ENCODE data around the gene SLC30A1. TPM values are rescaled to one million over a fixed set of nuclear protein-coding genes. Genes with fewer than 3 reads are reported as not detected.

Gene SLC30A1
- total RNA-seq, 1 experiment from 2014 or later: 9.7 TPM

- no peaks in the 10 kb centered on the region for H3K36me3 ChIP-seq (ENCODE audit: control insufficient read depth in 1 of 2, insufficient read depth in 2 of 2, low read length in 2 of 2)
- H4K20me1 ChIP-seq (ENCODE audit: insufficient read depth): no peaks in the 10 kb centered on the region
- TF ChIP-seq JUND (IDR thresholded peaks at IDR 0.05) (no peak), POLR2A (IDR thresholded peaks at IDR 0.05; ENCODE audit: borderline replicate concordance, extremely low read depth, insufficient read depth, insufficient read length) (no peak), EGR1 (IDR thresholded peaks at IDR 0.05; ENCODE audit: low read depth) (no peak), YY1 (IDR thresholded peaks at IDR 0.05; ENCODE audit: extremely low read depth, insufficient replicate concordance, low read depth, low read length) (no peak)
- TF ChIP-seq, protein P1, sequence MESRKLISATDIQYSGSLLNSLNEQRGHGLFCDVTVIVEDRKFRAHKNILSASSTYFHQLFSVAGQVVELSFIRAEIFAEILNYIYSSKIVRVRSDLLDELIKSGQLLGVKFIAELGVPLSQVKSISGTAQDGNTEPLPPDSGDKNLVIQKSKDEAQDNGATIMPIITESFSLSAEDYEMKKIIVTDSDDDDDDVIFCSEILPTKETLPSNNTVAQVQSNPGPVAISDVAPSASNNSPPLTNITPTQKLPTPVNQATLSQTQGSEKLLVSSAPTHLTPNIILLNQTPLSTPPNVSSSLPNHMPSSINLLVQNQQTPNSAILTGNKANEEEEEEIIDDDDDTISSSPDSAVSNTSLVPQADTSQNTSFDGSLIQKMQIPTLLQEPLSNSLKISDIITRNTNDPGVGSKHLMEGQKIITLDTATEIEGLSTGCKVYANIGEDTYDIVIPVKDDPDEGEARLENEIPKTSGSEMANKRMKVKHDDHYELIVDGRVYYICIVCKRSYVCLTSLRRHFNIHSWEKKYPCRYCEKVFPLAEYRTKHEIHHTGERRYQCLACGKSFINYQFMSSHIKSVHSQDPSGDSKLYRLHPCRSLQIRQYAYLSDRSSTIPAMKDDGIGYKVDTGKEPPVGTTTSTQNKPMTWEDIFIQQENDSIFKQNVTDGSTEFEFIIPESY (IDR thresholded peaks at IDR 0.05; ENCODE audit: extremely low read depth, insufficient replicate concordance, low read length): no peak
- no peak overlapping the region for H3K9ac ChIP-seq (ENCODE audit: low read length)
- H3K4me1 ChIP-seq (ENCODE audit: control insufficient read depth in 1 of 2, insufficient read depth in 2 of 2, low read length in 2 of 2): peaks cover 0 to 8% of the 10 kb centered on the region in 2 experiments; a peak in 1 of 4 replicates
- no peak for DNase-seq (ENCODE audit: low read depth, low spot score)
- intact Hi-C loops (cut with micrococcal nuclease): no loop called here
- no peak overlapping the region for H3K27ac ChIP-seq (ENCODE audit: low read depth, low read length)
- ChIA-PET CTCF (no interaction called here), POLR2A (no interaction called here), RAD21 (ENCODE audit: low non-redundant PET in 1 of 2, low total read pairs in 2 of 2, uncharacterized antibody in 2 of 2, unreplicated experiment in 2 of 2) (no interaction called here)
- H2AFZ ChIP-seq (ENCODE audit: low read depth, low read length, poor library complexity, severe bottlenecking): no peak overlapping the region
- H3K4me2 ChIP-seq (ENCODE audit: low read length): no peak overlapping the region
- no peak for ATAC-seq
- H3K4me3 ChIP-seq (replicated peaks in 1 of 2; ENCODE audit: low read depth in 1 of 2, low read length in 2 of 2): no peak overlapping the region
- no peaks in the 10 kb centered on the region for H3K27me3 ChIP-seq (ENCODE audit: insufficient read depth, low read length)
- H3K9me3 ChIP-seq (ENCODE audit: control insufficient read depth in 1 of 2, insufficient read depth in 1 of 2, low read depth in 1 of 2, low read length in 2 of 2): no peaks in the 10 kb centered on the region
- no peaks in the 10 kb centered on the region for H3K79me2 ChIP-seq (ENCODE audit: insufficient read depth, low read length)
- no peaks in the 10 kb centered on the region for H3K9me2 ChIP-seq (ENCODE audit: insufficient read depth)
- BruUV-seq (replicated peaks): no TSS peak
Observed at GRCh38 chr1:211599250-211599649, 20.3 kb upstream of the SLC30A1 start.

DNA sequence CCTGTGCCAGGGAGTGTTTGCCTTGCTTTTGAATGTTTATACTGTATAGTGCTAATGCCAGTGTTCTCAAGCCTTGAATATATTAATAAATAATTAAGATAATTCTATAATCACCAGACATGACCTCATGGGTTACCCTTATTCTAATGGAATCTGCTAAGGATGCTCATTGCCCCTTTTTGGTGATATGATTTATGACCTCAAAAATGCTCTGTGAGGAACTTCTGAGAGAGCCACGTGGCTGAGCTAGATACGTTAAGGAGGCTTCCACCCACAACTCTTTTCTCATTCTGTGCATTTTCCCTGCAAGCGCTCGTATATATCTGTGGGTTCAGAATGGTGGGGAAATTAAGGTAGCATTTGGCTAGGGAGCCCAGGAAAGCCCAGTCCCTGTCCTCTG lies 19.6 kb upstream of the SLC30A1 start:
- DNase-seq (ENCODE audit: low read depth, low spot score): no peak
- no peaks in the 10 kb centered on the region for H3K9me2 ChIP-seq (ENCODE audit: insufficient read depth)
- H2AFZ ChIP-seq (ENCODE audit: low read depth, low read length, poor library complexity, severe bottlenecking): no peak overlapping the region
- H3K36me3 ChIP-seq (ENCODE audit: control insufficient read depth in 1 of 2, insufficient read depth in 2 of 2, low read length in 2 of 2): no peaks in the 10 kb centered on the region
- CTCF ChIA-PET: no interaction called here
- ATAC-seq: no peak
- no peaks in the 10 kb centered on the region for H4K20me1 ChIP-seq (ENCODE audit: insufficient read depth)
- peaks cover 0 to 7% of the 10 kb centered on the region in 2 experiments; a peak in 1 of 4 replicates for H3K4me1 ChIP-seq (ENCODE audit: control insufficient read depth in 1 of 2, insufficient read depth in 2 of 2, low read length in 2 of 2)
- H3K9me3 ChIP-seq (ENCODE audit: control insufficient read depth in 1 of 2, insufficient read depth in 1 of 2, low read depth in 1 of 2, low read length in 2 of 2): no peaks in the 10 kb centered on the region
- TF ChIP-seq RAD21 (IDR thresholded peaks at IDR 0.05; ENCODE audit: low read depth) (no peak), JUND (IDR thresholded peaks at IDR 0.05) (no peak), EZH2phosphoT487 (IDR thresholded peaks at IDR 0.05; ENCODE audit: borderline replicate concordance) (no peak), SIN3A (IDR thresholded peaks at IDR 0.05; ENCODE audit: low read depth) (no peak), ZNF274 (IDR thresholded peaks at IDR 0.05; ENCODE audit: low read depth, low read length) (no peak), SP1 (IDR thresholded peaks at IDR 0.05; ENCODE audit: low read depth) (no peak), YY1 (IDR thresholded peaks at IDR 0.05; ENCODE audit: extremely low read depth, insufficient replicate concordance, low read depth, low read length) (no peak)
- TF ChIP-seq, protein P2, sequence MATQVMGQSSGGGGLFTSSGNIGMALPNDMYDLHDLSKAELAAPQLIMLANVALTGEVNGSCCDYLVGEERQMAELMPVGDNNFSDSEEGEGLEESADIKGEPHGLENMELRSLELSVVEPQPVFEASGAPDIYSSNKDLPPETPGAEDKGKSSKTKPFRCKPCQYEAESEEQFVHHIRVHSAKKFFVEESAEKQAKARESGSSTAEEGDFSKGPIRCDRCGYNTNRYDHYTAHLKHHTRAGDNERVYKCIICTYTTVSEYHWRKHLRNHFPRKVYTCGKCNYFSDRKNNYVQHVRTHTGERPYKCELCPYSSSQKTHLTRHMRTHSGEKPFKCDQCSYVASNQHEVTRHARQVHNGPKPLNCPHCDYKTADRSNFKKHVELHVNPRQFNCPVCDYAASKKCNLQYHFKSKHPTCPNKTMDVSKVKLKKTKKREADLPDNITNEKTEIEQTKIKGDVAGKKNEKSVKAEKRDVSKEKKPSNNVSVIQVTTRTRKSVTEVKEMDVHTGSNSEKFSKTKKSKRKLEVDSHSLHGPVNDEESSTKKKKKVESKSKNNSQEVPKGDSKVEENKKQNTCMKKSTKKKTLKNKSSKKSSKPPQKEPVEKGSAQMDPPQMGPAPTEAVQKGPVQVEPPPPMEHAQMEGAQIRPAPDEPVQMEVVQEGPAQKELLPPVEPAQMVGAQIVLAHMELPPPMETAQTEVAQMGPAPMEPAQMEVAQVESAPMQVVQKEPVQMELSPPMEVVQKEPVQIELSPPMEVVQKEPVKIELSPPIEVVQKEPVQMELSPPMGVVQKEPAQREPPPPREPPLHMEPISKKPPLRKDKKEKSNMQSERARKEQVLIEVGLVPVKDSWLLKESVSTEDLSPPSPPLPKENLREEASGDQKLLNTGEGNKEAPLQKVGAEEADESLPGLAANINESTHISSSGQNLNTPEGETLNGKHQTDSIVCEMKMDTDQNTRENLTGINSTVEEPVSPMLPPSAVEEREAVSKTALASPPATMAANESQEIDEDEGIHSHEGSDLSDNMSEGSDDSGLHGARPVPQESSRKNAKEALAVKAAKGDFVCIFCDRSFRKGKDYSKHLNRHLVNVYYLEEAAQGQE (IDR thresholded peaks at IDR 0.05; ENCODE audit: low read depth): no peak
- no TSS peak for BruUV-seq (replicated peaks)
- RAD21 ChIA-PET (ENCODE audit: low non-redundant PET in 1 of 2, low total read pairs in 2 of 2, uncharacterized antibody in 2 of 2, unreplicated experiment in 2 of 2): no interaction called here
- intact Hi-C loops (cut with micrococcal nuclease): no loop called here
- H3K27ac ChIP-seq (ENCODE audit: low read depth, low read length): no peak overlapping the region
- no peak overlapping the region for H3K4me3 ChIP-seq (replicated peaks in 1 of 2; ENCODE audit: low read depth in 1 of 2, low read length in 2 of 2)
- no peak overlapping the region for H3K4me2 ChIP-seq (ENCODE audit: low read length)
- H3K9ac ChIP-seq (ENCODE audit: low read length): no peak overlapping the region
- no peaks in the 10 kb centered on the region for H3K79me2 ChIP-seq (ENCODE audit: insufficient read depth, low read length)
- POLR2A ChIA-PET: no interaction called here
- H3K27me3 ChIP-seq (ENCODE audit: insufficient read depth, low read length): no peaks in the 10 kb centered on the region

All from HCT116 (cell line).